Measurements from ENCODE around the gene GADL1. TPM values are rescaled to one million over a fixed set of nuclear protein-coding genes. Genes with fewer than 3 reads are reported as not detected.

The GADL1 gene
- total RNA-seq, 2 donors from 2014 or later: not detected

DNA sequence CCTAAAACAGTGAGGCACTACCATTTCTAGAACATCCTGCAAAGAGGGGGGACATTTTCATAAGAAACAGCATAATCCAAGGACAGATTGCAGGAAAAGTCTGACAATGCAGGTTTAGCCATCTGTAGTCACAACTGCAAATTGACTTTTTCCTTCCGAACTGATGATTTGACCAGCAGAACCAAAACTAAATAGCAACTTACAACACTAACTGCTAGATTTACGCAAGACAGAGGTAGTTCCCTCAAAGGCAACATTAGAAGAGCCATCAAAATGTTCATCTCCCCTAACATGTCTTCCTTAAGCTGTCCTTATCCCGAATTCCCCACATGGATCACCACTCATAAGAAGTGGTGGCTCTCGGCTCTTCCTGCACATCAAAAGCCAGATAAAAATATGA, 129.6 kb downstream of the GADL1 start:
- TF ChIP-seq, protein P1, sequence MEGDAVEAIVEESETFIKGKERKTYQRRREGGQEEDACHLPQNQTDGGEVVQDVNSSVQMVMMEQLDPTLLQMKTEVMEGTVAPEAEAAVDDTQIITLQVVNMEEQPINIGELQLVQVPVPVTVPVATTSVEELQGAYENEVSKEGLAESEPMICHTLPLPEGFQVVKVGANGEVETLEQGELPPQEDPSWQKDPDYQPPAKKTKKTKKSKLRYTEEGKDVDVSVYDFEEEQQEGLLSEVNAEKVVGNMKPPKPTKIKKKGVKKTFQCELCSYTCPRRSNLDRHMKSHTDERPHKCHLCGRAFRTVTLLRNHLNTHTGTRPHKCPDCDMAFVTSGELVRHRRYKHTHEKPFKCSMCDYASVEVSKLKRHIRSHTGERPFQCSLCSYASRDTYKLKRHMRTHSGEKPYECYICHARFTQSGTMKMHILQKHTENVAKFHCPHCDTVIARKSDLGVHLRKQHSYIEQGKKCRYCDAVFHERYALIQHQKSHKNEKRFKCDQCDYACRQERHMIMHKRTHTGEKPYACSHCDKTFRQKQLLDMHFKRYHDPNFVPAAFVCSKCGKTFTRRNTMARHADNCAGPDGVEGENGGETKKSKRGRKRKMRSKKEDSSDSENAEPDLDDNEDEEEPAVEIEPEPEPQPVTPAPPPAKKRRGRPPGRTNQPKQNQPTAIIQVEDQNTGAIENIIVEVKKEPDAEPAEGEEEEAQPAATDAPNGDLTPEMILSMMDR (IDR thresholded peaks at IDR 0.05): no peak
- H3K36me3 ChIP-seq: no peaks in the 10 kb centered on the region
- H3K27ac ChIP-seq: no peak overlapping the region
- no peaks in the 10 kb centered on the region for H3K9me3 ChIP-seq
- no peak overlapping the region for H3K4me3 ChIP-seq
- no peaks in the 10 kb centered on the region for H3K4me1 ChIP-seq
- no peak overlapping the region for H3K9ac ChIP-seq (ENCODE audit: low read depth in 2 of 2, low read length in 2 of 2)
- no peaks in the 10 kb centered on the region for H3K27me3 ChIP-seq
- intact Hi-C loops (cut with DNase I): no loop called here
- DNase-seq: no peak

DNA sequence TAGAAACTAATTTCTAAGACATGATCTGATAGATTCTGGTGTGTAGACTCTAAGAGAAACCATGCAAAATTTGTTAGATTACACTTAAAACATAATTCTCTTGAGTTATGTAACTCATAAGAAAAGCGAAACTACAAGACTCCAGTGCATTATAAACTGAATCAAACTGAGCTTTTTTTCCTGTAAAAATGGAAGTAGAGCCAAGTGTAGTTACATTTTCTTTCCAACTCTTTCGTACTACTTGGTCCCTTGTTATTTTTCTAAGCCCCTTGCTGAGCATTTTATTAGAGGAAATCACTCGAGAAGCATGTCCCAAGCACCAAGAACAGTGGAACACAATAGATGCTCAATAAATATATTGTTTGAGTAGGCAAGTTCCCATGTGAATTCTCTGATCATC, 130.2 kb downstream of the GADL1 start:
- intact Hi-C loops (cut with DNase I): no loop called here
- H3K4me3 ChIP-seq: no peak overlapping the region
- H3K27me3 ChIP-seq: no peaks in the 10 kb centered on the region
- H3K9me3 ChIP-seq: no peaks in the 10 kb centered on the region
- no peak overlapping the region for H3K27ac ChIP-seq
- H3K9ac ChIP-seq (ENCODE audit: low read depth in 2 of 2, low read length in 2 of 2): no peak overlapping the region
- no peak for DNase-seq
- H3K36me3 ChIP-seq: no peaks in the 10 kb centered on the region
- H3K4me1 ChIP-seq: no peaks in the 10 kb centered on the region
- TF ChIP-seq, protein P1 (IDR thresholded peaks at IDR 0.05): no peak

DNA sequence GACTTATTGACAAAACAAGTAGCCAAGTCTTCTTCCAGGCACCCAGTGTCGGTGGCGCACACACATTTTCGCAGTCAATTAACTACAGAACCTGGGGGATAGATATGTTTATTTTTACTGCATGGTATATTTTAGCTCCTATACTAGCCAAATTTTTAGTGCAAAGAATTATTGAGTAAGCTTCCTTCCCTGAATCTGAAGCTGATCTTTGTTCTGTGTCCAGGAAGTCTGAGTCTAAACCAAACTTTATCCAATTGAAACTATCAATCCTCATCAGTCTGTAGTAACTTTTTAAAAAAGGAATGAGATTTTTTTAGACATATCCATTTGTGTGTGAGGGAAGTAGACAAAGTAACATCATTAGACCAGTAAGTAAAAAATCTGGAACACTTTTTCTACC, 133.1 kb downstream of the GADL1 start:
- Histone ChIP-seq H3K4me1 (no peaks in the 10 kb centered on the region), H3K36me3 (no peaks in the 10 kb centered on the region)
- intact Hi-C loops (cut with DNase I): no loop called here

DNA sequence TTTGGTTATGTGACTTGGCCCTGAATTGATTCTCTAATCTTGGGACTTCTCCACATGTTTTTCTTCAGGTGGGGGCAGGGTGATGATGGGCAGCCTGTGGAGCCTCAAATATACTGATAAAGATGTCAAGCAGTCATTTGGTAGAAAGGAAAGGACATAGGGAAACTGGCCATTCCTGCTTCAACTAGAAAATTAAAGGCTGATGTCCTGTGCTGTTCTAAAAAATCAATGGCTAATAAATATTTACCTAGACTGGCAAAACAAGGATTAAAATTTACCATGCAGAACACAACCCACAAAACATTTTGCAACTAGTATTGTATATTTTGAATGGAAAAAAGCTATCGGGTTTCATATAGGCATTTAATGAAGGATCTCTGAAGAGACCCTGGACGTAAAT, 133.7 kb downstream of the GADL1 start:
- no peak for DNase-seq
- TF ChIP-seq, protein P1 (IDR thresholded peaks at IDR 0.05): no peak
- Histone ChIP-seq H3K9me3 (no peaks in the 10 kb centered on the region), H3K4me1 (no peaks in the 10 kb centered on the region), H3K4me3 (no peak overlapping the region), H3K27ac (no peak overlapping the region), H3K9ac (ENCODE audit: low read depth in 2 of 2, low read length in 2 of 2) (no peak overlapping the region), H3K27me3 (no peaks in the 10 kb centered on the region), H3K36me3 (no peaks in the 10 kb centered on the region)
- intact Hi-C loops (cut with DNase I): no loop called here

More for the DNA sequence above, 133.1 kb downstream of the GADL1 start:
- Histone ChIP-seq H3K27me3 (no peaks in the 10 kb centered on the region), H3K9me3 (no peaks in the 10 kb centered on the region), H3K27ac (no peak overlapping the region), H3K4me3 (no peak overlapping the region), H3K9ac (ENCODE audit: low read depth in 2 of 2, low read length in 2 of 2) (no peak overlapping the region)
- no peak for DNase-seq
- TF ChIP-seq, protein P1 (IDR thresholded peaks at IDR 0.05): no peak

DNA sequence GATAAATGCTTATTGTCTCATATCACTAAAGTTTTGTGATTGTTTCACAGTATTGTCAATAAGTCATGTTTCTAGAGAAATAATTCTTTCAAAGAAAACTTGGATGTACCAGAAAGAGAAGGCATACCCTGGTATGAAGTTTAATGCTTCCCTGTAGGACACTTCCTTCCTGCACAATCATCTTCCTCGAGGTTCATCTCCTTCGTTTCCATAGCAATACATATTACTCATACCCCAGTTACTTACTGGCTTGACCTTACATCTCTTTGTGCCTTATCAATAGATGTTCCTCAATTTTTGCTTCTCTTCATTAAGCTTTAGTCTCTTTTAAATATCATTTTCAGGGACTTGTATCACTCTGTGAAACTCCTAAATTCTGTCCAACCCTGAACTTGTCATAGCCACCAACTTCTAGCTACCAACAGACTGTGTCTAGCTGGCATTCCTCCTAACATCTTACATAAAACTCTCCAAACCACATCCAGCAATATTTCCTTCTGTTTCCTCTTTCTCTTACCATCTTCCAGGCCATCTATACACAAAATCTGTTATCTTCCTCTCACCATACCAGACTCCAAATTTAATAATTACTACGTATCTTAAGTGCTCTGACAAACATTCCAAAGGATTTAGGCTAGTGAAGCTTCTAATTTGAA, 134.3 kb downstream of the GADL1 start:
- Histone ChIP-seq H3K4me3 (no peak overlapping the region), H3K36me3 (no peaks in the 10 kb centered on the region), H3K27me3 (no peaks in the 10 kb centered on the region), H3K9me3 (no peaks in the 10 kb centered on the region), H3K9ac (ENCODE audit: low read depth in 2 of 2, low read length in 2 of 2) (no peak overlapping the region), H3K27ac (no peak overlapping the region), H3K4me1 (no peaks in the 10 kb centered on the region)
- no peak for DNase-seq
- TF ChIP-seq, protein P1 (IDR thresholded peaks at IDR 0.05): no peak
- intact Hi-C loops (cut with DNase I): no loop called here
